Activated B cell treated with CpG ODN at 0.5 μM for 24 hours (primary cell): ENCODE data around the gene GPR15LG. TPM values are rescaled to one million over a fixed set of nuclear protein-coding genes. Genes with fewer than 3 reads are reported as not detected.
"Not testable (repeated sequence)": the region's sequence is repeated elsewhere in the genome, so short reads cannot be mapped to it uniquely, and the experiment has no call there.

Experiments used
- ATAC-seq: fragments of 200-7000 bp; cut with Tn5 transposase; one replicate; pipeline ENCODE4 v1.10.0; 2021; ENCODE audit warnings: low read depth, mild to moderate bottlenecking, moderate library complexity
- CTCF ChIA-PET: fragments of 350-600 bp; sonication (Branson Sonifier 250); formaldehyde crosslinking; loops from one replicate; lab custom pipeline; 2021; ENCODE audit warnings: antibody characterized with exemption; lab: Charles Lee
- POLR2A ChIA-PET: fragments of 350-600 bp; sonication (Branson Sonifier 250); formaldehyde crosslinking; loops from one replicate; lab custom pipeline; 2021; ENCODE audit warnings: antibody characterized with exemption; lab: Charles Lee
- DNase-seq: peaks from one replicate; pipeline ENCODE4 v3.0.0; 2022
- H3K27ac Mint-ChIP-seq: one replicate; pipeline ENCODE4 v1.8.0; 2020; ENCODE audit warnings: mixed read lengths
- H3K27me3 Mint-ChIP-seq: one replicate; pipeline ENCODE4 v1.8.0; 2021; ENCODE audit warnings: mixed read lengths
- H3K36me3 Mint-ChIP-seq: one replicate; pipeline ENCODE4 v1.8.0; 2021; ENCODE audit warnings: low read depth, mixed read lengths
- H3K4me1 Mint-ChIP-seq: one replicate; pipeline ENCODE4 v1.8.0; 2021; ENCODE audit warnings: mixed read lengths
- H3K4me3 Mint-ChIP-seq: one replicate; pipeline ENCODE4 v1.8.0; 2020; ENCODE audit warnings: mild to moderate bottlenecking, mixed read lengths
- H3K9me3 Mint-ChIP-seq: one replicate; pipeline ENCODE4 v1.8.0; 2020; ENCODE audit warnings: mixed read lengths
- CTCF ChIP-seq: fragments of 200-600 bp; IDR thresholded peaks from one replicate; pipeline ENCODE4 v1.8.0; 2022; ENCODE audit warnings: antibody characterized with exemption, mild to moderate bottlenecking
- intact Hi-C: fragments of 100-400 bp; cut with micrococcal nuclease; formaldehyde crosslinking; loops from one replicate; pipeline ENCODE4 v1.15.1; 2024
- total RNA-seq: library from RNA; stranded (reverse); gene quantifications from 2 replicates; pipeline ENCODE4 v1.2.3, GENCODE V29; 2022

GPR15LG gene
- total RNA-seq, 1 donor from 2014 or later = not detected

GRCh38 chr10:84138478-84139125 lies 35.0 kb upstream of the GPR15LG start:
- intact Hi-C loops = loop anchor here (1.0 kb wide), 5 partner anchors 11 to 190 kb away; partner anchors contain the start of gene CCSER2
- no peaks in the 10 kb centered on the region for H3K27me3 Mint-ChIP-seq
- peaks cover 31% of the 10 kb centered on the region for H3K4me1 Mint-ChIP-seq
- H3K4me3 Mint-ChIP-seq = peak overlapping the region; percentile 96
- TF ChIP-seq CTCF = no peak
- ChIA-PET POLR2A (interaction anchor here (0.9 to 2.4 kb wide), 5 partner anchors 9 to 190 kb away, joined by 3 to 14 read pairs (median 6); partner anchors contain the start of gene CCSER2), CTCF (interaction anchor here (0.9 to 1.0 kb wide), 2 partner anchors 9 to 11 kb away, joined by 3 read pairs; no protein-coding TSS in a partner anchor)
- no peaks in the 10 kb centered on the region for H3K9me3 Mint-ChIP-seq
- no peak for ATAC-seq
- H3K36me3 Mint-ChIP-seq = peaks cover 31% of the 10 kb centered on the region
- DNase-seq = no peak
- H3K27ac Mint-ChIP-seq = peak overlapping the region; percentile 94

- peaks cover 32% of the 10 kb centered on the region for H3K4me1 Mint-ChIP-seq
- ATAC-seq = peak; percentile 96
- ChIA-PET POLR2A (interaction anchor here (0.9 to 2.4 kb wide), 5 partner anchors 9 to 189 kb away, joined by 3 to 14 read pairs (median 6); partner anchors contain the start of gene CCSER2), CTCF (interaction anchor here (0.9 to 1.7 kb wide), 4 partner anchors 8 to 10 kb away, joined by 3 to 5 read pairs (median 3); no protein-coding TSS in a partner anchor)
- H3K9me3 Mint-ChIP-seq = no peaks in the 10 kb centered on the region
- intact Hi-C loops = loop anchor here (1.0 kb wide), 5 partner anchors 10 to 189 kb away; partner anchors contain the start of gene CCSER2
- peak within 1 kb of the TSS; percentile 94 for H3K27ac Mint-ChIP-seq
- H3K4me3 Mint-ChIP-seq = peak within 1 kb of the TSS; percentile 96
- no peaks in the 10 kb centered on the region for H3K27me3 Mint-ChIP-seq
- peak; percentile 98 for DNase-seq
- no peak for TF ChIP-seq CTCF
- peaks cover 37% of the 10 kb centered on the region for H3K36me3 Mint-ChIP-seq
These were observed 34.2 kb upstream of the GPR15LG start, which contains the start of gene GHITM for GRCh38 chr10:84139126-84140035. Gene GHITM, plus strand, starts transcription at chr10:84139509. Its CDS starts 1,992 bp downstream, at chr10:84141501.

GRCh38 chr10:84140036-84140379 lies 33.6 kb upstream of the GPR15LG start:
- no peak for TF ChIP-seq CTCF
- no peaks in the 10 kb centered on the region for H3K27me3 Mint-ChIP-seq
- DNase-seq (no peak), ATAC-seq (no peak)
- no peaks in the 10 kb centered on the region for H3K9me3 Mint-ChIP-seq
- peaks cover 32% of the 10 kb centered on the region for H3K4me1 Mint-ChIP-seq
- peak overlapping the region; percentile 94 for H3K27ac Mint-ChIP-seq
- peaks cover 43% of the 10 kb centered on the region for H3K36me3 Mint-ChIP-seq
- H3K4me3 Mint-ChIP-seq = peak overlapping the region; percentile 96
- intact Hi-C loops = no loop called here
- ChIA-PET POLR2A (interaction anchor here (1.6 to 2.4 kb wide), 3 partner anchors 8 to 188 kb away, joined by 6 to 14 read pairs (median 9); partner anchors contain the start of gene CCSER2), CTCF (interaction anchor here (1.2 to 1.7 kb wide), 2 partner anchors 8 to 10 kb away, joined by 3 to 5 read pairs; no protein-coding TSS in a partner anchor)

GRCh38 chr10:84147347-84147746 lies 26.3 kb upstream of the GPR15LG start:
- POLR2A ChIA-PET = interaction anchor here (0.7 to 1.2 kb wide), 3 partner anchors 8 to 58 kb away, joined by 3 to 14 read pairs (median 3); partner anchors contain the start of gene GHITM
- intact Hi-C loops = loop anchor here (5.0 kb wide), 1 partner anchor 390 kb away; no protein-coding TSS in a partner anchor

GRCh38 chr10:84148006-84148597 lies 25.5 kb upstream of the GPR15LG start:
- H3K27ac Mint-ChIP-seq, H3K9me3 Mint-ChIP-seq, DNase-seq, H3K27me3 Mint-ChIP-seq, H3K4me3 Mint-ChIP-seq, H3K4me1 Mint-ChIP-seq: not testable (repeated sequence)
- peak; percentile 47 for ATAC-seq
- POLR2A ChIA-PET = interaction anchor here (0.7 to 1.2 kb wide), 3 partner anchors 9 to 57 kb away, joined by 3 to 14 read pairs (median 3); partner anchors contain the start of gene GHITM
- CTCF ChIA-PET = interaction anchor here (0.8 to 3.9 kb wide), 21 partner anchors 8 to 109 kb away, joined by 3 to 90 read pairs (median 6); partner anchors contain the start of gene CDHR1
- intact Hi-C loops = loop anchor here (1.0 to 5.0 kb wide), 5 partner anchors 31 to 389 kb away; no protein-coding TSS in a partner anchor
- peaks cover 78% of the 10 kb centered on the region for H3K36me3 Mint-ChIP-seq

More at GRCh38 chr10:84147347-84147746, 26.3 kb upstream of the GPR15LG start:
- no peak overlapping the region for H3K4me3 Mint-ChIP-seq
- H3K36me3 Mint-ChIP-seq = peaks cover 78% of the 10 kb centered on the region
- ATAC-seq (no peak), DNase-seq (no peak)
- no peaks in the 10 kb centered on the region for H3K27me3 Mint-ChIP-seq
- no peaks in the 10 kb centered on the region for H3K9me3 Mint-ChIP-seq
- CTCF ChIA-PET = interaction anchor here (0.8 to 3.9 kb wide), 21 partner anchors 7 to 110 kb away, joined by 3 to 90 read pairs (median 6); partner anchors contain the start of gene CDHR1
- TF ChIP-seq CTCF = no peak
- H3K27ac Mint-ChIP-seq = no peak overlapping the region
- H3K4me1 Mint-ChIP-seq = peaks cover 5% of the 10 kb centered on the region
